ENCODE data around the gene ZNF365.
"Not testable (repeated sequence)": the region's sequence is repeated elsewhere in the genome, so short reads cannot be mapped to it uniquely, and the experiment has no call there.

The ZNF365 gene

DNA sequence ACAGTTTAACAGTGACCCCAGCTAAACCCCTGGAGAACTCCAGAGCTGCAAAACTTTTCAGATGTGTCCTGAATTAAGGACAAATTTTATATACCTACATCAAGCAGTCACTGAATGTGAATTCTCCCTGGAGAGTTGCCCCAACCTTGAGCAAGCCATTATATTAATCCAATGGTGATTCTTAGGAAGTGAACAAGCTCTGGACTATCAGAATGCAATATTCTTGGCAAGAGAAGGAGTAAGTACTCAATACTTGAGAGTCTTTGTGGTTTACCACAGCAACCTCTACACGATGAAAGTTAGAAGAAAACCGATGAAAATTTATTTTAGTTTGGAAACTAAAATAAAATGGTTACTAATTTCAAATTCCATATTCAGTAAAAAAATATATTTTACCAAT is 19.3 kb upstream of the ZNF365 start:
- no peak overlapping the region for H3K4me3 ChIP-seq (replicated peaks; ENCODE audit: low read depth, low read length)
- TF ChIP-seq, protein P1, sequence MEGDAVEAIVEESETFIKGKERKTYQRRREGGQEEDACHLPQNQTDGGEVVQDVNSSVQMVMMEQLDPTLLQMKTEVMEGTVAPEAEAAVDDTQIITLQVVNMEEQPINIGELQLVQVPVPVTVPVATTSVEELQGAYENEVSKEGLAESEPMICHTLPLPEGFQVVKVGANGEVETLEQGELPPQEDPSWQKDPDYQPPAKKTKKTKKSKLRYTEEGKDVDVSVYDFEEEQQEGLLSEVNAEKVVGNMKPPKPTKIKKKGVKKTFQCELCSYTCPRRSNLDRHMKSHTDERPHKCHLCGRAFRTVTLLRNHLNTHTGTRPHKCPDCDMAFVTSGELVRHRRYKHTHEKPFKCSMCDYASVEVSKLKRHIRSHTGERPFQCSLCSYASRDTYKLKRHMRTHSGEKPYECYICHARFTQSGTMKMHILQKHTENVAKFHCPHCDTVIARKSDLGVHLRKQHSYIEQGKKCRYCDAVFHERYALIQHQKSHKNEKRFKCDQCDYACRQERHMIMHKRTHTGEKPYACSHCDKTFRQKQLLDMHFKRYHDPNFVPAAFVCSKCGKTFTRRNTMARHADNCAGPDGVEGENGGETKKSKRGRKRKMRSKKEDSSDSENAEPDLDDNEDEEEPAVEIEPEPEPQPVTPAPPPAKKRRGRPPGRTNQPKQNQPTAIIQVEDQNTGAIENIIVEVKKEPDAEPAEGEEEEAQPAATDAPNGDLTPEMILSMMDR (IDR thresholded peaks at IDR 0.05; ENCODE audit: low read length, missing control alignments) = no peak
- no peak for DNase-seq (ENCODE audit: low read depth)

DNA sequence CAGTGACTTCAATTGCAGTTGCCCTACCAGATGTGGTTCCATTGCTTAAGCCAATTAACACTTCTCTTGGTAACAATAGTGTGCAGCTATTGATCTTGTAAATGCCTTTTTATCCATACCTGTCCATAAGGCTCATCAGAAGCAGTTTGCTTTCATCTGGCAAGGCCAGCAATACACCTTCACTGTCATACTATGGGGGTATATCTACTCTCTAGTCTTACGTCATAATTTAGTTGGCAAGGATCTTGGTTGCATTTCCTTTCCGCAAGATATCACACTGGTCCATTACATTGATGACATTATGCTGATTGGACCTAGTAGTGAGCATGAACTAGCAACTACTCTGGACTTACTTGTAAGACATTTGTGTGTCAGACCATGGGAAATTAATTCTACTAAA is 17.7 kb upstream of the ZNF365 start:
- TF ChIP-seq, protein P1 (IDR thresholded peaks at IDR 0.05; ENCODE audit: low read length, missing control alignments) = no peak
- H3K4me3 ChIP-seq (replicated peaks; ENCODE audit: low read depth, low read length) = no peak overlapping the region

DNA sequence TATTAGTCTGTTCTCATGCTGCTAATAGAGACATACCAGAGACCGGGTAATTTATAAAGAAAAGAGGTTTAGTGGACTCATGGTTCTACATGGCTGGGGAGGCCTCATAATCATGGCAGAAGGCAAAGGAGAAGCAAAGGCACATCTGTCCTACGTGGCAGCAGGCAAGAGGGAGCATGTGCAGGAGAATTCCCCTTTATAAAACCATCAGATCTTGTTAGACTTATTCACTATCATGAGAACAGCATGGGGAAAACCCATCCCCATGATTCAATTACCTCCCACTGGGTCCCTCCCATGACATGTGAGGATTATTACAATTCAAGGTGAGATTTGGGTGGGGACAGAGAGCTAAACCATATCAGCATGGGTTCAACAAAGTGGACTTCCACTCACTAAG is 16.0 kb upstream of the ZNF365 start:
- H3K4me3 ChIP-seq (replicated peaks; ENCODE audit: low read depth, low read length); DNase-seq (ENCODE audit: low read depth): not testable (repeated sequence)

More for the DNA sequence above, 17.7 kb upstream of the ZNF365 start:
- DNase-seq (ENCODE audit: low read depth) = no peak

DNA sequence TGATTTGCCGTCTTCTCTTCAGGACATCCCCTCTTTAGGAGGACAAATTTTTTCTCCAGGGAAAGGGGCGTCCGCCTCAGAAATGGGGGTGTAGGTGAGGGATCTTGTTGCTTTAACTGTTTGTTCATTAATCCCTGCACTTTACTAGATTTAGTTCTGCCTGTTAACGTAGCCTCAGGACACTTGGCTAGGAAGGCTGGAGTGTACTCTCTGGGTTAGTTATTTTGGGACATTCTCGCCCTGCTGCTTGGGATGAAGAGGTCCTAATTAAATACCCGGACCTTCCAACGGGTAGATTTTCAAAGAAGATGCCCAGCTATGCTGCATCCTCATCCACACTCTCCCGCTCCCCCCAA is 552 bp upstream of the ZNF365 start:
- DNase-seq (ENCODE audit: low read depth) = no peak
- peak overlapping the region; percentile 51 for H3K4me3 ChIP-seq (replicated peaks; ENCODE audit: low read depth, low read length)
- TF ChIP-seq, protein P1 (IDR thresholded peaks at IDR 0.05; ENCODE audit: low read length, missing control alignments) = no peak

DNA sequence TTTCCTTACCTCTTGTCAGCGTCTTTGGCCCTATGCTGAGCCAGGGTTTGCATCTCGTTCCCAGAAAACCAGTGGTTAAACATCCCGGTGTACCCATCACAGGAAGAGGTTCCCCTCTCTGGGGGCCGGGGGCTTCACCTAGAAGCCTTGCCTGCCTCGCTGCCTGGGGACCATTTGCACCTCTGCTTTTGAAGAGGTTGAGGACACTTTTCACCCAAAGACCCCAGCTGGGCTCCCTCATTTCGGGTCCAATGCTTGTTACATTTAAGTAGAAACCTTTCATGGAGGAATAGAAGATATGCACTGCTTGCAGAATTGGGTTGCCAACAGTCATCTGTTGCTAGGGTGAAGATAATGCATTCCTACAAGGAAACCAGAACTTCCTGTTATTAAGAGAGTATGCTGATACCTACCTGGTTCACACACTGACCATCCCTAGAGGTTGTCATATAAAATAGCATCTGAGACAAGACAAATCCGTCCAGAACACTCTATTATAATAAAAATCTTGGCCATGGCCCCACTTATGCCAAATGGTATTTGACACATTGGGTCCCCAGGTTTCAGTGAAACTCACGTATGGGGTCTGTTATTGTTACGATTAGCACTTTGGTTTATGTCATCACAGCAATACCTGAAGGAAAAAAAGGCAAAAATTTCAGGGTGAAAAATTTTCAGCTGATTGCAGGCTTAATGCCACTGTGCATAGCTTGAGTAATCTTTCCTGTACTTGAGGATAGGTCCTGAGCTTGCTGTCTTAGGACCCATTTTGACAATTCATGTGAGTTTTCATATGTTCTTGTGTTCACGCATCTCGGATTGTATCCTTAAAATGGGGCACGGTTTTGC is 917 bp downstream of the ZNF365 start:
- DNase-seq (ENCODE audit: low read depth) = no peak
- H3K4me3 ChIP-seq (replicated peaks; ENCODE audit: low read depth, low read length) = no peak overlapping the region
- TF ChIP-seq, protein P1 (IDR thresholded peaks at IDR 0.05; ENCODE audit: low read length, missing control alignments) = no peak

DNA sequence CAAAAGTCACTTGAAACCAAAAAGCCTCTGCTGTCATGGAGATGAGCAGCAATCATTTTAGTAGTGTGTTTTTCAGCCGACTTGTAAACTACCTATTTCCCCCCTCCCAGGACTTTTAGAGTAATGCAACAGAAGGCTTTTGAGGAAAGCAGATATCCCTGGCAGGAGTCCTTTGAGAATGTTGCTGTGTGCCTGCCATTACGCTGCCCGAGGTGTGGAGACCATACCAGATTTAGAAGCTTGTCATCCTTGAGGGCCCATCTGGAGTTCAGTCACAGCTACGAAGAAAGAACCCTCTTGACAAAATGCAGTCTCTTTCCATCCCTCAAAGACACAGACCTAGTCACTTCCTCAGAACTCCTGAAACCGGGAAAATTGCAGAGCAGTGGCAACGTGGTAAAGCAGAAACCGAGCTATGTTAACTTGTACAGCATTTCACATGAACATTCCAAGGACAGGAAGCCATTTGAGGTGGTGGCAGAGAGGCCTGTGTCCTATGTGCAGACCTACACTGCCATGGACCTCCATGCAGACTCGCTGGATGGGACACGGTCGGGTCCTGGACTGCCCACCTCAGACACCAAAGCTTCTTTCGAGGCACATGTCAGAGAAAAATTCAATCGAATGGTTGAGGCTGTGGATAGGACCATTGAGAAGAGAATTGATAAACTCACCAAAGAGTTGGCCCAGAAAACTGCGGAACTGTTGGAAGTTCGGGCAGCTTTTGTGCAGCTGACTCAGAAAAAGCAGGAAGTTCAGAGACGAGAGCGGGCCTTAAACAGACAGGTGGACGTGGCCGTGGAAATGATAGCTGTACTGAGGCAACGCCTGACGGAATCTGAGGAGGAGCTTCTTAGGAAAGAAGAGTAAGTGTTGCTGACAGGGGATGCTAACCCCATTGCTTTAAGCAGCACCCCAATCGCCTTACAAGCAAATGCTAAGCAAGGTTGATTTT is 2.2 kb downstream of the ZNF365 start:
- TF ChIP-seq, protein P1 (IDR thresholded peaks at IDR 0.05; ENCODE audit: low read length, missing control alignments) = no peak
- no peak overlapping the region for H3K4me3 ChIP-seq (replicated peaks; ENCODE audit: low read depth, low read length)

DNA sequence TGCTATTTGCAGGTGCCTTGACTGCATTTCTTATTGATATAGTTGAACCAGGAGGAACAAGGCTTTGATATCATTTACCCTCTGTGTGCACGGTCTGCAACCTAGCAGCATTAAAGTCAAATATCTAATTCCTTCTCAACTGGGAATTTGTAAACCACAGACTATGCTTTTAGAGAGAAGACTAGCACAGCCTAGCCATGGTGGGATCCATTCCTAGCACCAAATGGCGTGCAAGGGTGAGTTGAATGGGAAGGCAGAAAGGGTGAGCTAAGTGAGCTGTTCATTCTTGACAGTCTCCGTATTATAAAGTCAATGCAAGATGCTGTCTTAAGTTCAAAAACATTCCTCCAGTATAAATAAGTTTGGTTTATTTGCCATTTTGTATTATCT is 2.9 kb downstream of the ZNF365 start:
- H3K4me3 ChIP-seq (replicated peaks; ENCODE audit: low read depth, low read length) = no peak overlapping the region
- TF ChIP-seq, protein P1 (IDR thresholded peaks at IDR 0.05; ENCODE audit: low read length, missing control alignments) = no peak
- DNase-seq (ENCODE audit: low read depth) = no peak

More for the DNA sequence above, 2.2 kb downstream of the ZNF365 start:
- no peak for DNase-seq (ENCODE audit: low read depth)

Data from fibroblast of pulmonary artery (primary cell).